ENCODE measurements around the gene NRBP1.
"Not testable (repeated sequence)": the region's sequence is repeated elsewhere in the genome, so short reads cannot be mapped to it uniquely, and the experiment has no call there.

NRBP1 gene

DNA sequence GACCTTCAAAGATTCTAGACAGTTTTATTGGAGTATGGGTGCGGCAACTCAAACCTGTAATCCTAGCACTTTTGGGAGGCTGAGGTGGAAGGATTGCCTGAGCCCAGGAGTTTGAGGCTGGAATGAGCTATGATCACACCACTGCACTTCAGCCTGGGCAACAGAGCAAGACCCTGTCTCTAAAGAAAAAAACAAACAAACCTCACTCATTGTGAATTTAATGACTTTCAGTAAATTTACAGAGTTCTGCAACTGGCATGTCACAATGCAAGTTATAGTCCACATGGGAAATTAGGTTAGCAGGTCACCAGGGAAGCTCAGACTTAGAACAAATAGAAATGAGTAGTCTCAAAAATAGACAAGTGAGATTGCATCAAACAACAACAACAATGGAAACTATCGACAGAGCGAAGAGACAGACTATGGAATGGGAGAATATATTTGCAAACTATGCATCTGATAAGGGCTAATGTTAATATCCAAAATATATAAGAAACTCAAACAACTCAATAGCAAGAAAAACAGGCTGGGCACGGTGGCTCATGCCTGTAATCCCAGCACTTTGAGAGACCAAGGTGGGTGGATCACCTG is 6.7 kb upstream of the NRBP1 start:
- DNase-seq (ENCODE audit: low spot score) = no peak

DNA sequence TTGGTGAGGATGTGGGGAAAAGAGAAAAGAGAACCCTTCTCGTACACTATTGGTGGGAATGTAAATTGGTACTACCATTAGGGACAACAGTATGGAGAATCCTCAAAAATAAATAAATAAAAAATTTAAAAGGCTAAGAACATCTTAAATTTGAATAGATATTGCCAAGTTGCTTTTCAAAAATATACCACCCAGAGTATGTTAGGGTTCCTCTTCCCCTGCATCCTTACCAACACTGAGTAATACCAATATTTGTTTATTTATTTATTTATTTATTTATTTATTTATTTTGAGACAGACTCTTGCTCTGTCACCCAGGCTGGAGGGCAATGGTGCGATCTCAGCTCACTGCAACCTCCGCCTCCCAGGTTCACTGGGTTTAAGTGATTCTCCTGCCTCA is 5.5 kb upstream of the NRBP1 start:
- no peak for DNase-seq (ENCODE audit: low spot score)

DNA sequence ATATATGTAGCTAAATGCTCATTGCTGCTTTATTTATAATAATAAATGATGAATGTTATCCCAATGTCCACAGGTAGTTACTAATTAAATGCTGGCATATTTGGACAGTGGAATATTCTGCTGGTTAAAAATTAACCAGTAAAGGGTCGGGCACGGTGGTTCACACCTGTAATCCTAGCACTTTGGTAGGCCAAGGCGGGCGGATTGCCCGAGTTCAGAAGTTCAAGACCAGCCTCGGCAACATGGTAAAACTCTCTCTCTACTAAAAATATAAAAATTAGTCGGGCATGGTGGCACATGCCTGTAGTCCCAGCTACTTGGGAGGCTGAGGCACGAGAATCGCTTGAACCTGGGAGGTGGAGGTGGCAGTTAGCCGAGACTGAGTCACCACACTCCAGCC is 3.4 kb upstream of the NRBP1 start:
- not testable (repeated sequence) for DNase-seq (ENCODE audit: low spot score)

DNA sequence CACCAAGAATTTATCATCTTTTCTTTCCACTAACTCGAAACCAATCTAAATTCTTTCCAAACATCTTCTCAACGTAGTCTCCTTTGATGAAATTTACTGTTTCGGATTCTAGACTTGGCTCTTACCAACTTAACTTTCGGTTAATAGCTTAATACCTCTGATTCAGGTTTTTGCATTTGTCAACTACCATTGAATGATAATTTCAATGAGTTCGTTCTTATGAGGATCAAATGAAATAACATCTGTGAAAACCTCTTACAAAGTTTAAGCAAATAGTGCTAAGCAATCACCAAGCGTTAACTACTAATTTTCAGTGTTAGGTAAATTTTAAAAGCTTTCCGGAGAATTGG is 593 bp upstream of the NRBP1 start:
- DNase-seq (ENCODE audit: low spot score) = no peak

DNA sequence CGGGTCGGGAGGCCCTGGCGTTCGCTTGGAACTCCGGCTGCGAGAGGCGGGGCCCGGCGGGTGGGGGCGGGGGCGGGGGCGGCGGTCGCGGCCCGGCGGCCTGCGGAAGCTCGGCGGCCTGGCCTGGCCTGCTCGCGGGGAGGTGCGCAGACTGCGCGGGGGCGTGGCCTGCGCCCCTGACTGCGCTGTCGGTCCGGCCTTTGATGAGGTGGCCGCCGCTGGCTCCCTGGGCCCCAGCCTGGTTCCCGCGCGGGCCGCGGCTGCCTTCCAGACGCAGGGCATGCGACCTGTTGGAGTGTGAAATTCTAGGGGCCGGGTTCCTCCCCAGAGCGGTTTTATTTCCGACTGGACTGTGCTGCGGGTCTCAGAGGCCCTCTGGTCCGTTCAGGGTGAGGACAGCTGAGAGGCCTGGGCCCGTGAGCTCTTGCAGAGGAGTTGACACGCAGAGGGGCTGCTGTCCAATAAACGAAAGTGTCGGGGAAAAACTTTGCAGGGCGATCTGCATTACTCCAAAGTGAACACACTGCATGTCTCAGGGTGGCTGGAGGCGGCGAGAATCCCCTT is 629 bp downstream of the NRBP1 start:
- peak; percentile 76 for DNase-seq (ENCODE audit: low spot score)

DNA sequence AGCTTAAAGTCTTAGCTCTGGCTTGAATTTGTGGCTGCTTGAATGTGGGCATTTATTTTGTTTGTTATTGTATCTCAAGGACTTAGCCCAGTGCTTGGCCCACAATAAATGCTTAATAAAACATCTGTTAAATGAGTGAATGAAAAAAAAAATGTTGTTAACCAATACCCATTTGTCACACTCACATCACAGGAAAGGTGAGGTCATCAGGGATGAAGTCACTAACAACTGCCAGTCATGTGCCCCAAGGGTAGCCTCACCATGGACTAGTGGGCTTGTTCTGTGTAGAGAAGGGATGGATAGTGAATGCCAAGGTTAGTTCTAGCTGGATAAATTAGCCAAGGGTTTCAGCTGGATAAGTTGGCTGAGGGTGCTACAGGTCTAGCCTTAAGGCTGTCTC is 3.0 kb downstream of the NRBP1 start:
- DNase-seq (ENCODE audit: low spot score) = no peak

DNA sequence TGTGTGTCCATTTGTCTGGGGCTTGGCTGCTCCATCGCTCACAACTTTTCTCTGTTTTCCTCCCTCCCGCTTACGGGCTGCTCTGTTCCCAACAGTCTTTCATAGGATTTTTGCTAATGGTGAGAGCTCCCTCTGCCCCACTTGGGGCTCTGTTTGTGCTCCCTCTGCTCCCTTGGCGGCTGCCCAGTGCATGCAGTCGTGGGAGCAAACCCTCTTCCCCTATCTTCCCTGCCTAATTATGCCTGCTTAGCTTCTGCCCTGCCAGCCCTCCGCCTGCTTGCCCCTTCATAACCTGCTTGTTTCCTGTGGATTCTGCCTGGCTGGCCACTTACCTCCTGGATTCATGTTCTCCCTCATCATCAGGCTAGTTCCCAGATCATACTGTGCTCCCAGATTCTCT is 7.2 kb downstream of the NRBP1 start:
- no peak for DNase-seq (ENCODE audit: low spot score)

DNA sequence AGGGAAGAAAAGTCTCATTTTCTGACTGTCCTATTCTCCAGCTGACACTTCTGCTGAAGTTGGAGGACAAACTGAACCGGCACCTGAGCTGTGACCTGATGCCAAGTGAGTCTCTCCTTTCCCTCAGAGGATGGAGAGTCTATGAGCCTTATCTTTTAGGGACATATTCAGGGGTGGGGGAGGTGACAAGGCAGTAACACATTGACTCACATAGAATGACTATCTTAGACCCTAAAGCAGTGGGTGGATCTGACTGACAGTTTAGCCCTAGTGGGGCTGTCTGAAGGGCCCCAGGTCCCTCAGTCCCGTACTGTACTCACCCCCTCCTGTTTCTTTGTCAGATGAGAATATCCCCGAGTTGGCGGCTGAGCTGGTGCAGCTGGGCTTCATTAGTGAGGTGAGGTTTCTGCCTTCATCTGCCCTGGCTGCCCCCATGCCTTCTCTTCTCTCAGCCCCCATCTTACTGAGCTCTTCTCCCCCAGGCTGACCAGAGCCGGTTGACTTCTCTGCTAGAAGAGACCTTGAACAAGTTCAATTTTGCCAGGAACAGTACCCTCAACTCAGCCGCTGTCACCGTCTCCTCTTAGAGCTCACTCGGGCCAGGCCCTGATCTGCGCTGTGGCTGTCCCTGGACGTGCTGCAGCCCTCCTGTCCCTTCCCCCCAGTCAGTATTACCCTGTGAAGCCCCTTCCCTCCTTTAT is 12.9 kb downstream of the NRBP1 start:
- DNase-seq (ENCODE audit: low spot score) = no peak

DNA sequence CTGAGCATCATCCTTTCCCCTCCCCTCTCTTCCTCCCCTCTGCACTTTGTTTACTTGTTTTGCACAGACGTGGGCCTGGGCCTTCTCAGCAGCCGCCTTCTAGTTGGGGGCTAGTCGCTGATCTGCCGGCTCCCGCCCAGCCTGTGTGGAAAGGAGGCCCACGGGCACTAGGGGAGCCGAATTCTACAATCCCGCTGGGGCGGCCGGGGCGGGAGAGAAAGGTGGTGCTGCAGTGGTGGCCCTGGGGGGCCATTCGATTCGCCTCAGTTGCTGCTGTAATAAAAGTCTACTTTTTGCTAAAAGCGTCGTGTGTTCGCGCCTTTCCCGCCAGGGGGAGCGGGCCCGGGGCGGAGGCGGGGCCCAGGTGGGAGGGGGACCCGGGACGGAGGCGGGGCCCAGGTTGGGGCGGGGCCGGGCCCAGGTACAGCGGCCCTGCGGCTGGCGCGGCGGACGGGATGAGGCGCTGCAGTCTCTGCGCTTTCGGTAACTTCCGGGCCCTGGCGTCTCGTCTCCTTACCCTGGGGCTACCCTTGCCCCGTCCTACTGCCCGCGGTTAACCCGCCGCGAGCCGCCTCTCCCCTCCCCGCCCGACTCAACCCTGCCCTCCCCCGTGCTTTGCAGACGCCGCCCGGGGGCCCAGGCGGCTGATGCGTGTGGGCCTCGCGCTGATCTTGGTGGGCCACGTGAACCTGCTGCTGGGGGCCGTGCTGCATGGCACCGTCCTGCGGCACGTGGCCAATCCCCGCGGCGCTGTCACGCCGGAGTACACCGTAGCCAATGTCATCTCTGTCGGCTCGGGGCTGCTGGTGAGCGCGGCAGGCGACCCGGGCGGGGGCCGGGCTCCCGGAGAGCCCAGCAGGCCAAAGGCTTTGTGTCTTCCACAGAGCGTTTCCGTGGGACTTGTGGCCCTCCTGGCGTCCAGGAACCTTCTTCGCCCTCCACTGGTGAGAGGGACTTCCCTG is 13.8 kb downstream of the NRBP1 start, which contains the start of gene KRTCAP3:
Gene KRTCAP3 (plus strand): TSS at position 424 of the 962 bp plus-strand sequence. CDS start 32 bp downstream, at position 456.
- no peak for DNase-seq (ENCODE audit: low spot score)

DNA sequence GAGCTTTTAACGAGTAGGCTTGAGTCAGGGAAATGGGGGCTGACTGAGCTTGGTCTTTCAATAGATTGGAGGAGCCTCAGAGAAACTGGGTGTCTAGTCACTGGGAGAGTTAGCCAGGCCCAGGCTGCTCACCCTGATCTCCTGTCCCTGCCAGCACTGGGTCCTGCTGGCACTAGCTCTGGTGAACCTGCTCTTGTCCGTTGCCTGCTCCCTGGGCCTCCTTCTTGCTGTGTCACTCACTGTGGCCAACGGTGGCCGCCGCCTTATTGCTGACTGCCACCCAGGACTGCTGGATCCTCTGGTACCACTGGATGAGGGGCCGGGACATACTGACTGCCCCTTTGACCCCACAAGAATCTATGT is 14.5 kb downstream of the NRBP1 start:
- DNase-seq (ENCODE audit: low spot score) = no peak

DNA sequence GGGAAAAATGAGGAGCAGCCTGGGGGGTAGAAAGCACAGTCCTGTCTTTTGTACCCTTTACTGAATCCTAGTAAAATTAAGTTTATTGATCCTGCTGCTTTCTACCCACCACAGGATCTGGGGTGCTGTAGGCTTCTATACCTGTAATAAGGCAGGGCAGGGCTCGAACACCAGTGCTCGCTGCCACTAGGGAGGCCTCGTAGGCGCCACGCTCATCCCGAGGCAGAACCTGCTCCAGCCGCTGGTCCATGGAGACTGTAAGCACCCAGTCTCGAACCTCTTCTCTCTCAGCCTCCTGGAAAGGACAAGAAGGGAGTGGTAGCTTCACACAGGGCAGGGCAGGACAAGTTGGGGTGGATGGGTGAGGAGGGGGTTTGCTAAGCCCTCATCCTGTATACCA is 16.7 kb downstream of the NRBP1 start:
- DNase-seq (ENCODE audit: low spot score) = no peak

DNA sequence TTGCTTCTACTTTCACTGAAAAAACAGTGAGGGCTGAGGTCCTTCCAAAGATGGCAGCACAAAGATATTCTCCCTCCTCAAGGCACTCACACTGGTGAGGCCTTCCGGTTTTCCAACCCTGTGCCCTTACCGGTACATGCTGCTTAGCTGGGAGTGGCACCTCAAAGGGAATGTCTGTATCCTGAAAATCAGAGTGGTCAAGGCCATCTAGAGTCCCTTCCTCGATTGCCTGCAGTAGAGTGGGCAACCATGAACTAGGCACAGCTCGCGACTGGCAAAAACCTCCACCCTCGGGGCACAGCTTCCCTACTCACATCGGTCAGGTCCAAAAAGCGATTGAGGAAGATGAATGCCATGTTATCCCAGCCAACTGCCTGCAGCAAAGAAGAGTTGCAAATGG is 17.2 kb downstream of the NRBP1 start:
- no peak for DNase-seq (ENCODE audit: low spot score)

DNA sequence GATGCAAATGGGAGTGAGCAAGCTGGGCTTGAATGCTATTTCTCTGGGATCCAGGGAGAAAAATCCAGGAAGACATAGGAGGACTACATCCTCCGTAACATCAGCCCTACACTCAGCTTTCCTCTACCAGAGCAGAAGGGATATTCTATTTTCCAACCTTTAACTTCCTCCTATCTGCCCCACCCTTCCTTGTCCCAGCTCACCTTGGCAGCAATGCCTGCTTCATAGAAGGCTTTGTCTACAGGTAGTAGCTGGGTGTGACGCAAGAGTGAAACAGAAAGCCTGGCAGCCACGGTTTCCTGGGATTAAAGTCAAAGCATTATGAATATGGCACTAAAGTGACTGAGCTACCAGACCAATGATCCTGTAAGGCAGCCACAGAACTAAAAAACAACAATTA is 17.6 kb downstream of the NRBP1 start:
- no peak for DNase-seq (ENCODE audit: low spot score)

DNA sequence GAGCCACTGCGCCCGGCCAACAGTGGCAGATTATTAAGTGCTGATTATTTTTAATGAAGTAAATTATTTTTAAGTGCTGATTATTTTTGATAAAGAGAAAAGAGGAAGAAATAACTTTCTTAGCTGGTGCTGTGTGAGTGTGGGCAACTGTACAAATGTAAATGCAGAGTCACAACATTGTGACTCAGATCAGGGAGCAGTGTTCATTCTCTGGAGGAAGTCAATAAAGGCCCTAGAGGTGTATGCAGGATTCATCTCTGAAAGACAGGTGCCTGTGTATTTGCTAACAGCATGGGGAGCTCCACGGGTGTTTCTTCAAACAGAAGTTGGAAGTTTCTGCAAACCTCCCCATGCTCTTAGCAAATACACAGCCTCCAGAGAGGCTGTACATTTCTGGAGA is 19.9 kb downstream of the NRBP1 start:
- no peak for DNase-seq (ENCODE audit: low spot score)

DNA sequence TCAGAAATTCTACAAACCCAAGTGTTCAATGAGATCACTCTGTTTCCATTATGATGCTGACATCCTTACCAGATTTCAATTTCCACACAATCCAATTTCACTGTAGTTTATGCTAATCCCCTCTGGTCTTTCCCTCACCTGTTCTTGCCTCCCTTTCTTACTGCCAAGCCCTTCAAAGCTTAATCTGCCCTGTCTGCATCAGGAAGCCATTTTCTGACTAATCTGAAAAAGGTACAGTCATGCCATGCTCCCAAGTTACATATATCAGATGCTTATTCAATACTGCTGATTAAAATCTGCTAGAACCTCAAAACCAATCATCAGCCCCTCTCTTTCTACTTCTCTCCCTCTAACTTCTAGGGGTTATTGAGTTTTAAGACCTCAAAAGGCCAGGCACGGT is 22.7 kb downstream of the NRBP1 start:
- DNase-seq (ENCODE audit: low spot score) = no peak

DNA sequence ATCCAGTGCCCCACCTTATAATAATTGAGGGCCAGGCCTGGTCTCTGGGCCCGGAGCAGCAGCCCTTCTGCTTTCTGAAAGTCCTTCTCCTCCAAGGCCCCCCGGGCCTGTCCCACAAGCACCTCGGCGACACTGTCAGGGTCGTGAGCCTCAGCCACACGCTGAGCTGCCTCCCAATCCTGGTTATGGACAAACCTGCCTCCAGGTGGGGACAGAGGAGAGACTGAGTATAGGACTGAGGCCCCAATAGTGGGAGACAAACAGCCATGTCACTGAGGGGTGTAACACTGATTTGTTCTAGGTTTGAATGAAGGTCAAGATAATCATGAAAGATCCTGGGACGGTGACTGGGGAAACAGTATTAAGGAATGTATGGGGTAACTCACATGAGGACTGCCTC is 25.5 kb downstream of the NRBP1 start:
- no peak for DNase-seq (ENCODE audit: low spot score)

DNA sequence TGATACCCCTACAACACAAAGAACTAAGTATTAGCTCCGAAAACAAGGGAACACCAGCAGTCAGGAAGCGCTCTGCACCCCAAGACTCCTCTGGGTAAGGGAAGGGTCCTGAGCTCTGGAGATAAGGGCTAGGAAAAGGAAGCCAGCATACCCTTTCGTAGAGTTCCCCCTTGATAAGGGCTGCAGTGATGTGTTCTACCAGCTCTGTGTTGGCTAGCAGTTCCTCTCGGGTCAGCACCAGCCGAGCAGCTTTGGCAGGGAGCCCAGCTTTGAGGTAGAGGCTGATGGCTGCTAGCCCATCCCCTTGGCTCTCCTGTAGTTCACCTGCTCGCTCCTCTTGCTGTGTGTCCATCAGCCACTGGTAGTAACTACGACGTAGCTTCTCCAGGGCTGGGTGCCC is 32.7 kb downstream of the NRBP1 start:
- no peak for DNase-seq (ENCODE audit: low spot score)

DNA sequence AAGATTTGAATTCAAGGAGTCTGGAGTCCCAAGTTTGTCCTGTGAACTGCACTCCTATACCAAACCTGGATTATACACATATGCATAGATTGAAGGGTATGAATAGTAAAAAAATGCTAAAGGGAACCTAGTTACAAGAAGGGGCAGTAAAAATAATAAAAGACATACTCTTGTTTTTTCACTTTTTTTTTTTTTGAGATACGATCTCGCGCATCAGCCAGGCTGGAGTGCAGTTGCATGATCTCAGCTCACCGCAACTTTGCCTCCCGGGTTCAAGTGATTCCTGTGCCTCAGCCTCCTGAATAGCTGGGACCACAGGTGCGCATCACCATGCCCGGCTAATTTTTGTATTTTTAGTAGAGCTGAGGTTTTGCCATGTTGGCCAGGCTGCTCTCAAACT is 36.0 kb downstream of the NRBP1 start:
- DNase-seq (ENCODE audit: low spot score) = no peak

DNA sequence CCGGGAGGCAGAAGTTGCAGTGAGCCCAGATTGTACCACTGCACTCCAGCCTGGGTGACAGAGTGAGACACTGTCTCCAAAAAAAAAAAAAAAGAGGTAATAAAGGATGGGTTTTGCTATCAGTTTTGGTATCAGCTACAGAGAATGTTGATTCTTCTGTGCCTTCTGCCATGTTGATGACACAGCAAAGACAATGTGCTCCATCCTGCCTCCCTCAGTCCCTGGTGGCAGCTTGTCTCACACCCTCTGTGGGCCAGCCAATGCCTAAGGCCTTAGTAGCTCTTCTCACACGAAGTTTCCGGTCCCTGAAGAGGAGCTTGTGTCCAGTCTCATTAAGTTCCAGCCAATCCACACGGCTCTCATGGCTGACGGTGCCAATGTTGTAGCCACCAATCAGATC is 43.5 kb downstream of the NRBP1 start:
- DNase-seq (ENCODE audit: low spot score) = no peak

DNA sequence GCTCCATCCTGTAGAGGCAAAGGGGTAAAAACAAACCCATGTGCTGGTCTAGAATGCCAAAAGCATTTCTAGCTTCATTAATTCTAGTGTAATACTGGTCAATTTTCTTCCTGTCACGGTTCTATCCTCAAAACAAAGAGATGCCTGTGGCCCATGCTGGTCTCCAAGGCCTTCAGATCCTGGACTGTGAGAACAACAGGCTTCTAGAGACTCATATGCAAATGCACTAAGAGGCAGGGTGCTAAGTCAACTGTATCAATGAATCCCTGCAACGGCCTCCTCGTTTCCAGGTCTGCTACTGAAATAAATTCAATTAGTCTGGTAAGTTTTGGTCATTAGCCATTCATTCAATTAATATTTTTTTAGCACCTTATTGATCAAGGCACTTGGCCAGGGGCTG is 57.1 kb downstream of the NRBP1 start:
- DNase-seq (ENCODE audit: low spot score) = peak; percentile 13

DNA sequence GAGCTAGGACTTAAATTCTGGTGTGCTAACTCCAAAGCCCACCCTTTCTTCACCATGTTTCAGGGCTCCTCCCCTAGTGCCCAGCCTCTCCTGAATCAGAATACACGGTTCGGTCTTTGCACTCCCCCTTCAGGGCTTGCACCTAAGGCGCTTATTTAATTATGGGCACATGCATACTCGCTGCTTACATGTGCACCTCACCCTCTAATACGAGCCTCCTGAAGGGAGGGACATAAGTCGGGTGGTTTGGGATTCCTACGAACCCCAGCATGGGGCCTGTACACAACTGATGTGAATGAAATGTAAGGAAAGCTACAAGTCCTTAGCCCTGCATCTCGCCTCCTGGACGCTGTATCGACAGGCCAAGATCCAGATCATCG is 60.7 kb downstream of the NRBP1 start:
- no peak for DNase-seq (ENCODE audit: low spot score)

DNA sequence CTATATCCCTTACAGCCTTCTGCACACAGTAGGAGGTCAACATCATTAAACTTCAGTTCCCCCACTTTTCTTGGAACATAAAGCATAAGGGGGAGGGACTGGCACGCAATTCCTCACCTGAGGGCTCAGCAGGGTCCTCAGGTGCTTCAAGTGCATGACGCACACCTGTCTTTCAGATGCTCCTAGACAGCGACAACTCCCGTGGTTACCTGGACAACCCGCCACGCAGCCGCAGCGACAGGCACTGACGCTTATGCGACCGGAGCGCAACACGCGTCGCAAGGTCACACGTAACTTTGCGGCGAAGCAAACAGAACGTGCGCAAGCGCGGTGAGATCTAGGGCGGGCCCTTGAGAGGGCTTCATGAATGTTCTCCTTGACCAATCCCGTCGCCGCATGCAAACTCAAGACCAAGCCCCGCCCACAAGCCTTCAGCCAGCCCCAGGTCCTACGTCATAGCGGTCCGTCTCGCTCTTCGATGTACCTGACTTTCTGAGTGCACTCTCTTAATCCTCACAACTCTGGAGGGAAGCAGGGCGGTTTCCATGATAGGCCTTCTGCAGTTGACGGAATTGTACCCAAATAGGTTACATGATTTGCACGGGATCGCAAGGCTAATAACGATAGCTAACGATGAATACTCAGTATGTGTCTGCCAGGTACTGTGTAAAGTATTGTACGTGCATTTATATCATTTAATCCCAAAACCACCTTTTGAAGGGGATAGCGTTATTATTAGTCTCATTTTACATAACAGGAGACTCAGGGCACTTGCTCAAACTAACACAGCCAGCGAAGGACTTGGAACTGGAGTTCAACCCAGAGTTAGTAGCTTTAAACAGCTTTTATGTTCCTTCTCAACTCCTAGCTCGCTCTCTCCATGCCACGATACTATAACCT is 61.3 kb downstream of the NRBP1 start, which contains the start of gene IFT172:
Gene IFT172 (minus strand): TSS at position 246 of the 900 bp plus-strand sequence. CDS start 90 bp downstream, at position 156.
- DNase-seq (ENCODE audit: low spot score) = peak; percentile 97

All from COLO829 (cell line).